WI38 (cell line): ENCODE results near the gene FRRS1.

Source experiments
- H3K4me3 ChIP-seq: 2 replicates; pipeline ENCODE4 v1.5.1; 2011; ENCODE audit warnings: low read depth, mild to moderate bottlenecking, control low read depth, low read length
- CTCF ChIP-seq: IDR thresholded peaks from 2 replicates; pipeline ENCODE4 v1.5.1; 2012; ENCODE audit warnings: low read depth, mild to moderate bottlenecking, control low read depth, low read length

The FRRS1 gene

DNA sequence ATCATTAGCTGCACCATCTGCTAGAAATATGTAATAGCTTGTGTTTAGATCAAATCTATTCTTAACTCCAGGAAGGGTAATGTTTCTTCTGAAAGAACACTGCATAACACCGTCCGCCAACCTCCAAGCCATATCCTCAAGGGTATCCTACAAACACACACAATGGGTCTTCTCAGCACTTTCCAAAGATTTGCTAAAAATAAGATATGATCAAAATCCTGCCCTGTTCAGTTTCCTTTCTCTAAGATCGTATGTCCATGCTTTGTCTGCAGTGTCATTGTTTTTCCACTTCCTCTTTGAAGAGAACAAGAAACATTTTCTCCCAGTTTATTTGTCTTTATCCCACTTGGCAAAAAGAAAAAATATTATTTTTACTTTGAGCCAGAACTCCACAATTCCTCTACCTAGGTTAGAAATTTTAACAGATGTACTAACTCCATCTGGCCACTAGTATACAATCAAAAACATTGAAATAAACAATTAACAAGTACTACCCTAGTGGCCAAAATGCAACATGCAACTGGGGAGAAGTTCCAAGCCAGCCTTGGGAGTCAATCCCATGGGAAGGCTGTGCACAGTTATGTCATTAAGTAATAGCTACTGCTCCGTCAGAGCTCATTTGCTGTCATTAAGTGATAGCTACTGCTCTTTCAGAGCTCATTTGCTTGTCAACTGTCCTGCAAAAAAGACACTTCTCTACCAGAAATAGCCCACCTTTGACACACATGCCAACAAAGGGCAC, 37.8 kb downstream of the FRRS1 start:
- TF ChIP-seq CTCF, result peak; percentile 37
- no peak overlapping the region for H3K4me3 ChIP-seq

DNA sequence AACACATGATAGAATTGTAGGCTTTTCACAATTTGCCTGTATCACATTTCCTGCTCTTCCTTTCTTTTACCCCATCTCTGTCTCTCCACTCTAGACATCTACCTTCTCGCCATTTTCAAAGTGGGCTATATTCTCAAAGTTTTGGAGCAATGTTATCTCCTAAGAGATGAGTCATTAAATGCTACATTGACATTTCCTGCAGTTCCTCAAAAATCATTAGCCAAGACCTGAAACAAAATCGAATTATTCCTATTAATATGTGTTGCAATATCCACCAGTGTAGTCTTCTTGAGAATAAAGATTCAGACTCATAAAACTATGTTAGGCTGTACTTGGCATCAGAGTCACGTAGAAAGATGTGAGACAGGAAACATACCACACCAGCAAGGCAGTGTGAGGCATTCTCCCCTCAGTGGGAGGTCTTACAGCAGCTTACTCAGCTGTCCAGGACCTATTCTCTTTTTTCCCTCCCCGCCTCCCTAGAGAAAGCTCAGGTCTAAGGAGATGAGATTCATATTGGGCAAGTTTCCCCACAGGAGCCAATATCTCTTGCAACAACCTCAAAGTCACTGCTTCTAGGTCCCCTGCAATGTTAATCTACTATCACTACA, 38.8 kb downstream of the FRRS1 start:
- TF ChIP-seq CTCF, result no peak
- no peak overlapping the region for H3K4me3 ChIP-seq

- H3K4me3 ChIP-seq, result no peak overlapping the region
- TF ChIP-seq CTCF, result no peak
Observed at GRCh38 chr1:99726818-99727217, 39.6 kb downstream of the FRRS1 start.

DNA sequence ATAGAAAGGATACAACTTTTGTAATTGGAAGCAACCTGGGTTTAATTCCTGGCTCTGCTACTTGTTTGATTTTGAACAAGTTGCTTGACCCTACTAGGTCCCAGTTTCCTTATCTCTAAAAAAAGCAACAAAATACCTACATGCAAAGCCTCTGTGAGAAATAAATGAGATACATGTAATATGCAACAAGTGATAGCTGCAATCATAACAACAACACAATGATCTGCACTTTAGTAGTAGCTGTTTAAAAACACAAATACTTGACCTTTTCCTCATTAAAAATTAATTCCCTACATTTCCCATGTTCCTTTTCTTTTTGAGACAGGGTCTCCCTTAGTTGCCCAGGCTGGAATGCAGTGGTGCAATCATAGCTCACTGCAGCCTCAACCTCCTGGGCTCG, 40.0 kb downstream of the FRRS1 start:
- no peak overlapping the region for H3K4me3 ChIP-seq
- TF ChIP-seq CTCF, result no peak

DNA sequence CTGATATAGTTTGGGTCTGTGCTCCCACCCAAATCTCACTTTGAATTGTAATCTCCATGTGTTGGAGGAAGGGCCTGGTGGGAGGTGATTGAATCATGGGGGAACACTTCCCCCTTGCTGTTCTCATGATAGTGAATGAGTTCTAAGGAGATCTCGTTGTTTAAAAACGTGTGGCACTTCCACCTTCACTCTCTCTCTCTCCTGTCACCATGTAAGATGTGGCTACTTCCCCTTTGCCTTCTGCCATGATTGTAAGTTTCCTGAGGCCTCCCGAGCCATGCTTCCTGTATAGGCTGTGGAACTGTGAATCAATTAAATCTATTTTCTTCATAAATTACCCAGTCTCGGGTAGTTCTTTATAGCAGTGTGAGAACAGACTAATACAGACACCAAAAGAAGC, 40.4 kb downstream of the FRRS1 start:
- no peak overlapping the region for H3K4me3 ChIP-seq
- TF ChIP-seq CTCF, result no peak

- H3K4me3 ChIP-seq, result no peak overlapping the region
- no peak for TF ChIP-seq CTCF
Observed at GRCh38 chr1:99723251-99723650, 43.2 kb downstream of the FRRS1 start.

- H3K4me3 ChIP-seq, result no peak overlapping the region
Observed at GRCh38 chr1:99717005-99717404, 49.4 kb downstream of the FRRS1 start.

More at GRCh38 chr1:99717005-99717404, 49.4 kb downstream of the FRRS1 start:
- TF ChIP-seq CTCF, result no peak
